Neutrophil (primary cell): Measurements from ENCODE around the gene RHOH.
A peak's percentile ranks its signal among the peaks of the same experiment; 100 is the strongest.

Experiments
- H3K27ac ChIP-seq: fragments of 200-600 bp; sonication (generic); 2 replicates; pipeline ENCODE4 v1.5.1; 2016; ENCODE audit warnings: mild to moderate bottlenecking, moderate library complexity
- H3K27me3 ChIP-seq: fragments of 200-600 bp; sonication (generic); 2 replicates; pipeline ENCODE4 v1.6.0; 2016; ENCODE audit warnings: mild to moderate bottlenecking
- H3K36me3 ChIP-seq: fragments of 200-600 bp; sonication (generic); 2 replicates; pipeline ENCODE4 v1.5.1; 2017
- H3K4me1 ChIP-seq, 2 experiments: fragments of 200-600 bp in 1 of 2; sonication (generic) in 1 of 2; 1 replicate in 1 of 2; 2 replicates in 1 of 2; pipeline versions ENCODE4 v1.5.1 to v1.6.1; 2013 to 2016; ENCODE audit warnings: low read depth in 1 of 2, low read length in 1 of 2, mild to moderate bottlenecking in 1 of 2, moderate library complexity in 1 of 2; ENCODE audit not compliant: control insufficient read depth in 1 of 2, insufficient read depth in 1 of 2
- H3K4me3 ChIP-seq, 2 experiments: fragments of 200-600 bp in 1 of 2; sonication (generic) in 1 of 2; 1 replicate in 1 of 2; 2 replicates in 1 of 2; pipeline ENCODE4 v1.5.1; 2013 to 2016; ENCODE audit warnings: low read depth in 1 of 2, low read length in 1 of 2, mild to moderate bottlenecking in 1 of 2, moderate library complexity in 1 of 2
- H3K9me3 ChIP-seq: fragments of 200-600 bp; sonication (generic); 2 replicates; pipeline ENCODE4 v1.5.1; 2016
- TF ChIP-seq, protein P1 (sequence below): fragments of 200-600 bp; sonication (generic); IDR thresholded peaks from 2 replicates; pipeline ENCODE4 v1.5.1; 2016; ENCODE audit warnings: antibody characterized with exemption

RHOH gene

DNA sequence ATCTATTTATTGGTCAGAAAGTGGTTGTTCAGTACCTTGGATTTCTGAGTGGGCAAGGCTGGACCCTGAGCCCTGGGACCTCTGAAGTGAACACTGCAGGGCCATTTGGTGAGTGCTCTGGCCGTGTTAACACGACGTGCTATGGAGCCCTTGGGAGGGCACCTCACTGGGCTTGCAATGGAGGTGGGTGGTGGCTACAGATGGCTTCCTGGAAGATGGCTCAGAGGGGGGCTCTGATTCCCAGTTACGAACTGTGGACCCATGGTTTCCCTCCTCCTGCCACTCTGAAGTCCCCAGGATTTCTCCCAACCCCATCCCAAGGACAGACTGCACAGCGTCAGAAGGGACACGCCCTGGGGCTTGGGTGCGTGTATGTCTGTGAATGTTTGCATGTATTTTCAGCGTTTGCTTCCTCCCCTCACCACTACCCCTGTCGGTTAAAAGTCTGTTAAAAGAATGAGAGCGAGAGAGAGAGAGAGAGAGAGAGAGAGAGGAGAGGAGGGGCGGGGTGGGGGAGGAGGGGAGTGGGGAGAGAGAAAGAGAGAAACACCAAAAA lies 3.7 kb upstream of the RHOH start:
- H3K4me3 ChIP-seq = no peak overlapping the region
- H3K9me3 ChIP-seq = no peaks in the 10 kb centered on the region
- H3K27me3 ChIP-seq = no peaks in the 10 kb centered on the region
- no peak overlapping the region for H3K27ac ChIP-seq
- peaks cover 31 to 32% of the 10 kb centered on the region in 2 experiments for H3K4me1 ChIP-seq
- TF ChIP-seq, protein P1, sequence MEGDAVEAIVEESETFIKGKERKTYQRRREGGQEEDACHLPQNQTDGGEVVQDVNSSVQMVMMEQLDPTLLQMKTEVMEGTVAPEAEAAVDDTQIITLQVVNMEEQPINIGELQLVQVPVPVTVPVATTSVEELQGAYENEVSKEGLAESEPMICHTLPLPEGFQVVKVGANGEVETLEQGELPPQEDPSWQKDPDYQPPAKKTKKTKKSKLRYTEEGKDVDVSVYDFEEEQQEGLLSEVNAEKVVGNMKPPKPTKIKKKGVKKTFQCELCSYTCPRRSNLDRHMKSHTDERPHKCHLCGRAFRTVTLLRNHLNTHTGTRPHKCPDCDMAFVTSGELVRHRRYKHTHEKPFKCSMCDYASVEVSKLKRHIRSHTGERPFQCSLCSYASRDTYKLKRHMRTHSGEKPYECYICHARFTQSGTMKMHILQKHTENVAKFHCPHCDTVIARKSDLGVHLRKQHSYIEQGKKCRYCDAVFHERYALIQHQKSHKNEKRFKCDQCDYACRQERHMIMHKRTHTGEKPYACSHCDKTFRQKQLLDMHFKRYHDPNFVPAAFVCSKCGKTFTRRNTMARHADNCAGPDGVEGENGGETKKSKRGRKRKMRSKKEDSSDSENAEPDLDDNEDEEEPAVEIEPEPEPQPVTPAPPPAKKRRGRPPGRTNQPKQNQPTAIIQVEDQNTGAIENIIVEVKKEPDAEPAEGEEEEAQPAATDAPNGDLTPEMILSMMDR = no peak
- no peaks in the 10 kb centered on the region for H3K36me3 ChIP-seq

GRCh38 chr4:40193578-40193977 lies 3.3 kb upstream of the RHOH start:
- no peak overlapping the region for H3K4me3 ChIP-seq
- H3K27me3 ChIP-seq = no peaks in the 10 kb centered on the region
- H3K27ac ChIP-seq = no peak overlapping the region
- no peaks in the 10 kb centered on the region for H3K36me3 ChIP-seq
- H3K9me3 ChIP-seq = no peaks in the 10 kb centered on the region
- TF ChIP-seq, protein P1 = no peak
- peaks cover 36% of the 10 kb centered on the region in 2 experiments for H3K4me1 ChIP-seq

GRCh38 chr4:40194602-40195161 lies 2.1 kb upstream of the RHOH start:
- H3K27ac ChIP-seq = no peak overlapping the region
- TF ChIP-seq, protein P1 = no peak
- H3K36me3 ChIP-seq = no peaks in the 10 kb centered on the region
- peaks cover 47% of the 10 kb centered on the region in 2 experiments for H3K4me1 ChIP-seq
- H3K4me3 ChIP-seq = no peak overlapping the region
- H3K9me3 ChIP-seq = no peaks in the 10 kb centered on the region
- no peaks in the 10 kb centered on the region for H3K27me3 ChIP-seq

- TF ChIP-seq, protein P1 = no peak
- no peaks in the 10 kb centered on the region for H3K36me3 ChIP-seq
- no peak overlapping the region for H3K4me3 ChIP-seq
- H3K4me1 ChIP-seq = peaks cover 55% of the 10 kb centered on the region in 2 experiments
- no peak overlapping the region for H3K27ac ChIP-seq
- H3K9me3 ChIP-seq = no peaks in the 10 kb centered on the region
- no peaks in the 10 kb centered on the region for H3K27me3 ChIP-seq
Measured at GRCh38 chr4:40195182-40196177, 1.4 kb upstream of the RHOH start.

- Histone ChIP-seq H3K27ac (peak overlapping the region; percentile 82), H3K36me3 (no peaks in the 10 kb centered on the region), H3K27me3 (no peaks in the 10 kb centered on the region), H3K9me3 (no peaks in the 10 kb centered on the region), H3K4me1 (peaks cover 63% of the 10 kb centered on the region in 2 experiments), H3K4me3 (peak overlapping the region; percentile 55 to 63)
- TF ChIP-seq, protein P1 = no peak
Measured at GRCh38 chr4:40196272-40196671, 559 bp upstream of the RHOH start.
